GM23248 (cell line): ENCODE data around the gene HSPA12A. TPM values are rescaled to one million over a fixed set of nuclear protein-coding genes. Genes with fewer than 3 reads are reported as not detected.

Experiments used
- DNase-seq: peaks from one replicate; pipeline ENCODE4 v3.0.0-alpha.2; 2015
- H2AFZ ChIP-seq: fragments of 200-600 bp; sonication (generic); 2 replicates; pipeline ENCODE4 v1.6.1; 2016; ENCODE audit warnings: antibody characterized with exemption
- H3F3A ChIP-seq: fragments of 200-600 bp; sonication (generic); 2 replicates; pipeline ENCODE4 v1.6.1; 2016; ENCODE audit warnings: mild to moderate bottlenecking, antibody characterized with exemption, mixed run types; ENCODE audit not compliant: insufficient read depth
- H3K27ac ChIP-seq: fragments of 200-600 bp; sonication (generic); 2 replicates; pipeline ENCODE4 v1.5.1; 2016; ENCODE audit warnings: mild to moderate bottlenecking
- H3K27me3 ChIP-seq: fragments of 200-600 bp; sonication (generic); replicated peaks from 2 replicates; pipeline ENCODE4 v1.6.1; 2016; ENCODE audit warnings: mild to moderate bottlenecking; ENCODE audit not compliant: insufficient read depth
- H3K36me3 ChIP-seq: fragments of 200-600 bp; sonication (generic); 2 replicates; pipeline ENCODE4 v1.6.1; 2016; ENCODE audit warnings: low read depth, mild to moderate bottlenecking
- H3K4me1 ChIP-seq: fragments of 200-600 bp; sonication (generic); 2 replicates; pipeline ENCODE4 v1.6.1; 2016; ENCODE audit warnings: mild to moderate bottlenecking; ENCODE audit not compliant: insufficient read depth
- H3K4me2 ChIP-seq: fragments of 200-600 bp; sonication (generic); one replicate; pipeline ENCODE4 v1.6.1; 2016; ENCODE audit warnings: mild to moderate bottlenecking; ENCODE audit not compliant: unreplicated experiment
- H3K4me3 ChIP-seq: fragments of 200-600 bp; sonication (generic); 2 replicates; pipeline ENCODE4 v1.5.1; 2016; ENCODE audit warnings: mild to moderate bottlenecking
- H3K79me2 ChIP-seq: fragments of 200-600 bp; sonication (generic); 2 replicates; pipeline ENCODE4 v1.6.1; 2016; ENCODE audit warnings: mild to moderate bottlenecking; ENCODE audit not compliant: insufficient read depth
- H3K9ac ChIP-seq: fragments of 200-600 bp; sonication (generic); 2 replicates; pipeline ENCODE4 v1.6.1; 2016; ENCODE audit warnings: mild to moderate bottlenecking
- H3K9me2 ChIP-seq: fragments of 200-600 bp; sonication (generic); 2 replicates; pipeline ENCODE4 v1.6.1; 2016; ENCODE audit warnings: mixed run types, mild to moderate bottlenecking, moderate library complexity; ENCODE audit not compliant: insufficient read depth
- H3K9me3 ChIP-seq: fragments of 200-600 bp; sonication (generic); one replicate; pipeline ENCODE4 v1.6.1; 2017; ENCODE audit warnings: low read depth
- H4K20me1 ChIP-seq: fragments of 200-600 bp; sonication (generic); 2 replicates; pipeline ENCODE4 v1.6.0; 2016; ENCODE audit not compliant: insufficient read depth
- EZH2 ChIP-seq: fragments of 200-600 bp; sonication (generic); IDR thresholded peaks from 2 replicates; pipeline ENCODE4 v1.6.1; 2018; ENCODE audit warnings: antibody characterized with exemption, mild to moderate bottlenecking; ENCODE audit not compliant: insufficient read depth, poor library complexity, severe bottlenecking
- EZH2phosphoT487 ChIP-seq: fragments of 200-600 bp; sonication (generic); IDR thresholded peaks from 2 replicates; pipeline ENCODE4 v1.6.1; 2018; ENCODE audit warnings: antibody characterized with exemption, moderate library complexity, mild to moderate bottlenecking, low read depth; ENCODE audit not compliant: insufficient read depth
- WGBS, 2 experiments: methylation state at CpG; one replicate each; pipeline ENCODE4 v1.1.6; 2015 to 2017; ENCODE audit warnings: low lambda C conversion rate in 2 of 2, low coverage in 1 of 2; ENCODE audit errors: missing lambda C conversion rate in 2 of 2; 5-methylcytosine and 5-hydroxymethylcytosine counted together
- in situ Hi-C: fragments of 300-500 bp; cut with MboI; formaldehyde crosslinking; loops from 2 replicates; pipeline ENCODE4 v1.15.0; 2020
- polyA plus RNA-seq: library from polyadenylated mRNA; unstranded; fragments of >200 nt; fragmentation: Nextera tagmentation; extraction: Ambion mirVana; gene quantifications from 2 replicates; pipeline ENCODE4 v1.2.1, GENCODE V29; 2016
- total RNA-seq: library from RNA; depleted of rRNA; stranded (reverse); fragments of >200 nt; shearing (Covaris generic); gene quantifications from 2 replicates; pipeline ENCODE4 v1.2.3, GENCODE V29; 2014

HSPA12A gene
- total and polyA plus RNA-seq, 2 experiments from 2014 or later, result 4.8 to 5.6 TPM

GRCh38 chr10:116670706-116671105 lies 71.7 kb downstream of the HSPA12A start:
- Histone ChIP-seq H3K9me2 (no peaks in the 10 kb centered on the region), H3K79me2 (no peaks in the 10 kb centered on the region), H3K4me1 (peaks cover 20% of the 10 kb centered on the region), H3K4me2 (no peak overlapping the region), H2AFZ (no peak overlapping the region), H3K9ac (no peak overlapping the region), H4K20me1 (no peaks in the 10 kb centered on the region), H3K27ac (no peak overlapping the region), H3K4me3 (no peak overlapping the region), H3K9me3 (no peaks in the 10 kb centered on the region), H3K36me3 (no peaks in the 10 kb centered on the region), H3F3A (peaks cover 17% of the 10 kb centered on the region), H3K27me3 (no peaks in the 10 kb centered on the region)
- no peak for DNase-seq
- 97 to 98% methylated on average over 6 of the region's 6 CpGs for WGBS, 2 experiments
- in situ Hi-C loops, result loop anchor here (10.0 kb wide), 1 partner anchor 504 kb away; no protein-coding TSS in a partner anchor
- TF ChIP-seq EZH2 (no peak), EZH2phosphoT487 (no peak)

- peaks cover 17% of the 10 kb centered on the region for H3F3A ChIP-seq
- H4K20me1 ChIP-seq, result no peaks in the 10 kb centered on the region
- no peak overlapping the region for H3K9ac ChIP-seq
- no peak for TF ChIP-seq EZH2
- no peak for TF ChIP-seq EZH2phosphoT487
- H3K27ac ChIP-seq, result no peak overlapping the region
- H3K4me2 ChIP-seq, result no peak overlapping the region
- no peaks in the 10 kb centered on the region for H3K36me3 ChIP-seq
- H3K4me3 ChIP-seq, result no peak overlapping the region
- H3K79me2 ChIP-seq, result no peaks in the 10 kb centered on the region
- peak; percentile 30 for DNase-seq
- H2AFZ ChIP-seq, result no peak overlapping the region
- peaks cover 25% of the 10 kb centered on the region for H3K4me1 ChIP-seq
- 27 to 29% methylated on average over 27 to 38 of the region's 41 CpGs for WGBS, 2 experiments
- no peaks in the 10 kb centered on the region for H3K27me3 ChIP-seq
- in situ Hi-C loops, result loop anchor here (10.0 kb wide), 1 partner anchor 505 kb away; no protein-coding TSS in a partner anchor
- H3K9me2 ChIP-seq, result no peaks in the 10 kb centered on the region
- no peaks in the 10 kb centered on the region for H3K9me3 ChIP-seq
These were observed 72.3 kb downstream of the HSPA12A start for GRCh38 chr10:116669832-116670644.

GRCh38 chr10:116669080-116669479 lies 73.3 kb downstream of the HSPA12A start:
- DNase-seq, result peak; percentile 68
- no peaks in the 10 kb centered on the region for H3K9me2 ChIP-seq
- no peak overlapping the region for H3K4me2 ChIP-seq

GRCh38 chr10:116668446-116668845 lies 73.9 kb downstream of the HSPA12A start:
- H3F3A ChIP-seq, result peaks cover 17% of the 10 kb centered on the region
- no peak for DNase-seq
- H3K9me2 ChIP-seq, result no peaks in the 10 kb centered on the region
- H3K4me1 ChIP-seq, result peaks cover 25% of the 10 kb centered on the region
- H3K79me2 ChIP-seq, result no peaks in the 10 kb centered on the region
- no peaks in the 10 kb centered on the region for H3K27me3 ChIP-seq
- H3K4me3 ChIP-seq, result no peak overlapping the region
- WGBS, 2 experiments, result 62 to 64% methylated on average over 2 of the region's 2 CpGs
- H2AFZ ChIP-seq, result no peak overlapping the region
- H4K20me1 ChIP-seq, result no peaks in the 10 kb centered on the region
- no peaks in the 10 kb centered on the region for H3K36me3 ChIP-seq
- no peak overlapping the region for H3K27ac ChIP-seq
- no peaks in the 10 kb centered on the region for H3K9me3 ChIP-seq
- H3K9ac ChIP-seq, result no peak overlapping the region
- in situ Hi-C loops, result no loop called here
- no peak for TF ChIP-seq EZH2phosphoT487
- TF ChIP-seq EZH2, result no peak
- no peak overlapping the region for H3K4me2 ChIP-seq

More at GRCh38 chr10:116669080-116669479, 73.3 kb downstream of the HSPA12A start:
- TF ChIP-seq EZH2 (no peak), EZH2phosphoT487 (no peak)
- Histone ChIP-seq H3K36me3 (no peaks in the 10 kb centered on the region), H3K27ac (no peak overlapping the region), H4K20me1 (no peaks in the 10 kb centered on the region), H2AFZ (no peak overlapping the region), H3K9me3 (no peaks in the 10 kb centered on the region), H3F3A (peaks cover 17% of the 10 kb centered on the region), H3K27me3 (no peaks in the 10 kb centered on the region), H3K79me2 (no peaks in the 10 kb centered on the region), H3K4me3 (no peak overlapping the region), H3K4me1 (peaks cover 25% of the 10 kb centered on the region), H3K9ac (no peak overlapping the region)
- in situ Hi-C loops, result no loop called here
- WGBS, 2 experiments, result 29 to 46% methylated on average over 5 of the region's 5 CpGs
